Measurements from ENCODE around the gene SDK1. TPM values are rescaled to one million over a fixed set of nuclear protein-coding genes. Genes with fewer than 3 reads are reported as not detected.

The SDK1 gene
- total and polyA plus RNA-seq, 10 of the 15 experiments (the other 5 are each of a cell fraction or from before 2014, with no cell fraction given), result 0.14 to 0.33 TPM; not detected in 8

DNA sequence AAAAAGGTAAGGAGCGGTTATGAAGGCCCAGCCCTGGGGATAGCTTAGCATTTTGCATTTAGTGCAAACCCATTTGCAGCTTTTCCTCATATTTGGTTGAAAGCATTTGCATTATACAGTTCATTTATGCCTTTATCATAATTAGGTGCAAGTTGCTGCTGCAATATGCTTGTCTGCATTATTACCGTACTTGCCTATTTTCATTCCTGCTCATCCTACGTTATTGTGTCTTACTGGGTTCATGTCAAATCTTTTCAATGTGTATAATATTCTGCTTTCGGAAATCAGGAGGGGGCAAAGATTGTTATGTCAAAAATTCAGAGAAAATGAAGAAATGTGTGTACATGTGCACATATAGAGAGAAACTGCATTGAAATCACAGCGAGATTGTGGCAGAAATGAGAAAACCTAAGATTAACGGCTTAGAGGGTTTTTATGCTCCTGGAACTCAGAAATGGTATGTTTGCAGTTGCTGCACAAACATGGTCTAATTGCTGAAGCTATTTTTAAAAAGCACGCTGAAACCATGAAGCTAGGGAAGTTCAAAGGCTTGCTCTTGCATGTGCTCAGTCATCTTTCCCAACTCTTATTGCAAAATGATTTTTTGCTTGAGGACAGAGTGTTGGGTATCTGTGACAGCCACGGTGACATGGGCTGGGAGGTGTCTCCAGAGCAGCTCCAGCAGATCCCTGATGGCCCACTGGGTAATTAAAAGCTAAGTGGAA lies 613.2 kb downstream of the SDK1 start:
- H2AFZ ChIP-seq (ENCODE audit: control insufficient read depth, low read depth, low read length), result no peak overlapping the region
- no peak for TF ChIP-seq RBBP5 (conservative IDR thresholded peaks at IDR 0.05)
- no peaks in the 10 kb centered on the region for H3K79me2 ChIP-seq (ENCODE audit: control insufficient read depth, insufficient read depth, low read length)
- no peak overlapping the region for H3K4me2 ChIP-seq (ENCODE audit: control insufficient read depth, insufficient read depth)
- ATAC-seq (no peak), FAIRE-seq (no peak), DNase-seq (ENCODE audit: low read depth, low spot score) (no peak)
- 37% methylated on average over 8 of the region's 8 CpGs for WGBS (ENCODE audit: insufficient coverage, insufficient replicate concordance, low lambda C conversion rate, missing lambda C conversion rate)
- peaks cover 1% of the 10 kb centered on the region; the same call in 1 of the 3 replicates for H3K9me3 ChIP-seq (replicated peaks; ENCODE audit: control insufficient read depth, insufficient read depth, low read length)
- ChIA-PET POLR2A (no interaction called here), CTCF (no interaction called here), RAD21 (ENCODE audit: unreplicated experiment) (no interaction called here), SMC1A (ENCODE audit: uncharacterized antibody, unreplicated experiment) (no interaction called here)
- no peaks in the 10 kb centered on the region for H3K36me3 ChIP-seq (ENCODE audit: control insufficient read depth in 2 of 2, insufficient read depth in 2 of 2, low read length in 1 of 2)
- no peak overlapping the region for H3K9ac ChIP-seq (ENCODE audit: control insufficient read depth, insufficient read depth, low read length)
- H4K20me1 ChIP-seq (ENCODE audit: control insufficient read depth, insufficient read depth), result no peaks in the 10 kb centered on the region
- H3K4me1 ChIP-seq (ENCODE audit: control insufficient read depth, insufficient read depth, low read length), result no peaks in the 10 kb centered on the region
- H3K4me3 ChIP-seq, result no peak overlapping the region
- H3K27ac ChIP-seq (ENCODE audit: control insufficient read depth, insufficient read depth), result no peak overlapping the region
- no TSS peak for BruUV-seq (replicated peaks)
- no peaks in the 10 kb centered on the region for H3K27me3 ChIP-seq (replicated peaks in 1 of 2; ENCODE audit: control insufficient read depth in 2 of 2, insufficient read depth in 2 of 2, low read length in 1 of 2)
- in situ Hi-C loops (cut with MboI) (no loop called here), intact Hi-C loops (cut with micrococcal nuclease; ENCODE audit: unreplicated experiment) (no loop called here)

DNA sequence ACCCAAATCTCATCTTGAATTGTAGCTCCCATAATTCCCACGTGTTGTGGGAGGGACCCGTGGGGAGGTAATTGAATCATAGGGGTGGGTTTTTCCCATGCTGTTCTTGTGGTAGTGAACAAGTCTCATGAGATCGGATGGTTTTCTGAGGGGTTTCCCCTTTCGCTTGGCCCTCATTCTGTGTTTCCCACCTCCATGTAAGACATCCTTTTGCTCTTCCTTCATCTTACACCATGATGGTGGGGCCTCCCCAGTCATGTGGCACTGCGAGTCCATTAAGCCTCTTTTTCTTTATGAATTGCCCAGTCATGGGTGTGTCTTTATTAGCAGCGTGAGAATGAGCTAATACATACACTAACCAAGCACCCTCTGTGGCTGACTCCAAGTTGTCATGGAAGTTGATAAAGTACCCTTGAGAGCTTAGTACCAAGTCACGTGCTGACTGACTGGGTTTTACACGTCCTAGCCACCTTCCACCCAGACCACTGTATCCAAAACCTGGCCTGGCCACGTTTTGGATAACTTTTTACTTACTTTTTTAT lies 614.4 kb downstream of the SDK1 start:
- Histone ChIP-seq H3K36me3 (ENCODE audit: control insufficient read depth in 2 of 2, insufficient read depth in 2 of 2, low read length in 1 of 2) (no peaks in the 10 kb centered on the region), H2AFZ (ENCODE audit: control insufficient read depth, low read depth, low read length) (no peak overlapping the region), H3K4me2 (ENCODE audit: control insufficient read depth, insufficient read depth) (no peak overlapping the region), H3K27me3 (replicated peaks in 1 of 2; ENCODE audit: control insufficient read depth in 2 of 2, insufficient read depth in 2 of 2, low read length in 1 of 2) (no peaks in the 10 kb centered on the region), H3K4me1 (ENCODE audit: control insufficient read depth, insufficient read depth, low read length) (no peaks in the 10 kb centered on the region), H4K20me1 (ENCODE audit: control insufficient read depth, insufficient read depth) (no peaks in the 10 kb centered on the region), H3K4me3 (no peak overlapping the region), H3K9me3 (replicated peaks; ENCODE audit: control insufficient read depth, insufficient read depth, low read length) (peaks cover 1% of the 10 kb centered on the region; the same call in 1 of the 3 replicates), H3K27ac (ENCODE audit: control insufficient read depth, insufficient read depth) (no peak overlapping the region), H3K79me2 (ENCODE audit: control insufficient read depth, insufficient read depth, low read length) (no peaks in the 10 kb centered on the region), H3K9ac (ENCODE audit: control insufficient read depth, insufficient read depth, low read length) (no peak overlapping the region)
- no peak for DNase-seq (ENCODE audit: low read depth, low spot score)
- SMC1A ChIA-PET (ENCODE audit: uncharacterized antibody, unreplicated experiment), result no interaction called here
- FAIRE-seq, result no peak
- under 1% methylated on average over 9 of the region's 9 CpGs for WGBS (ENCODE audit: insufficient coverage, insufficient replicate concordance, low lambda C conversion rate, missing lambda C conversion rate)
- intact Hi-C loops (cut with micrococcal nuclease; ENCODE audit: unreplicated experiment) (no loop called here), in situ Hi-C loops (cut with MboI) (no loop called here)
- BruUV-seq (replicated peaks), result no TSS peak
- no peak for ATAC-seq
- CTCF ChIA-PET, result no interaction called here
- RAD21 ChIA-PET (ENCODE audit: unreplicated experiment), result no interaction called here
- POLR2A ChIA-PET, result no interaction called here
- TF ChIP-seq PML (IDR thresholded peaks at IDR 0.05; ENCODE audit: low read length) (no peak), NFYA (IDR thresholded peaks at IDR 0.05; ENCODE audit: borderline replicate concordance, low read depth, low read length) (no peak), RB1 (IDR thresholded peaks at IDR 0.05; ENCODE audit: borderline replicate concordance) (no peak), SMAD5 (IDR thresholded peaks at IDR 0.05; ENCODE audit: low read depth) (no peak), HDGF (IDR thresholded peaks at IDR 0.05) (no peak), SMC3 (IDR thresholded peaks at IDR 0.05; ENCODE audit: borderline replicate concordance, low read length) (no peak), WRNIP1 (IDR thresholded peaks at IDR 0.05; ENCODE audit: borderline replicate concordance, low read depth, low read length) (no peak), SREBF2 (IDR thresholded peaks at IDR 0.05; ENCODE audit: low read length) (no peak), SRF (IDR thresholded peaks at IDR 0.05; ENCODE audit: low read depth in 2 of 2, low read length in 2 of 2) (no peak), ZNF622 (IDR thresholded peaks at IDR 0.05) (no peak), CHD1 (IDR thresholded peaks at IDR 0.05; ENCODE audit: low read depth, low read length) (no peak)
- TF ChIP-seq, protein P1, sequence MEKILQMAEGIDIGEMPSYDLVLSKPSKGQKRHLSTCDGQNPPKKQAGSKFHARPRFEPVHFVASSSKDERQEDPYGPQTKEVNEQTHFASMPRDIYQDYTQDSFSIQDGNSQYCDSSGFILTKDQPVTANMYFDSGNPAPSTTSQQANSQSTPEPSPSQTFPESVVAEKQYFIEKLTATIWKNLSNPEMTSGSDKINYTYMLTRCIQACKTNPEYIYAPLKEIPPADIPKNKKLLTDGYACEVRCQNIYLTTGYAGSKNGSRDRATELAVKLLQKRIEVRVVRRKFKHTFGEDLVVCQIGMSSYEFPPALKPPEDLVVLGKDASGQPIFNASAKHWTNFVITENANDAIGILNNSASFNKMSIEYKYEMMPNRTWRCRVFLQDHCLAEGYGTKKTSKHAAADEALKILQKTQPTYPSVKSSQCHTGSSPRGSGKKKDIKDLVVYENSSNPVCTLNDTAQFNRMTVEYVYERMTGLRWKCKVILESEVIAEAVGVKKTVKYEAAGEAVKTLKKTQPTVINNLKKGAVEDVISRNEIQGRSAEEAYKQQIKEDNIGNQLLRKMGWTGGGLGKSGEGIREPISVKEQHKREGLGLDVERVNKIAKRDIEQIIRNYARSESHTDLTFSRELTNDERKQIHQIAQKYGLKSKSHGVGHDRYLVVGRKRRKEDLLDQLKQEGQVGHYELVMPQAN (conservative IDR thresholded peaks at IDR 0.05), result no peak
- TF ChIP-seq, protein P2, sequence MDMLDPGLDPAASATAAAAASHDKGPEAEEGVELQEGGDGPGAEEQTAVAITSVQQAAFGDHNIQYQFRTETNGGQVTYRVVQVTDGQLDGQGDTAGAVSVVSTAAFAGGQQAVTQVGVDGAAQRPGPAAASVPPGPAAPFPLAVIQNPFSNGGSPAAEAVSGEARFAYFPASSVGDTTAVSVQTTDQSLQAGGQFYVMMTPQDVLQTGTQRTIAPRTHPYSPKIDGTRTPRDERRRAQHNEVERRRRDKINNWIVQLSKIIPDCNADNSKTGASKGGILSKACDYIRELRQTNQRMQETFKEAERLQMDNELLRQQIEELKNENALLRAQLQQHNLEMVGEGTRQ (IDR thresholded peaks at IDR 0.05; ENCODE audit: borderline replicate concordance, low read depth, low read length), result no peak

Measured in GM12878 (cell line).